ENCODE results near the gene ZNF281.

Gene ZNF281

GRCh38 chr1:200409761-200410565 is at the start of gene ZNF281:
Gene ZNF281 (minus strand): TSS chr1:200410036. CDS start chr1:200409705, 331 bp downstream.
- peak; percentile 83 for DNase-seq (ENCODE audit: low read depth)
- no peak for TF ChIP-seq CTCF (IDR thresholded peaks at IDR 0.05; ENCODE audit: low read depth, low read length, missing control alignments)
- in situ Hi-C loops (cut with HindIII; ENCODE audit: low sequenced_read_pairs): no loop called here
- peak within 1 kb of the TSS; percentile 81 for H3K4me3 ChIP-seq (ENCODE audit: low read depth, low read length)

GRCh38 chr1:200458780-200459179 is 48.9 kb upstream of the ZNF281 start:
- no peak for DNase-seq (ENCODE audit: low read depth)
- in situ Hi-C loops (cut with HindIII; ENCODE audit: low sequenced_read_pairs): no loop called here

GRCh38 chr1:200457810-200458209 is 48.0 kb upstream of the ZNF281 start:
- in situ Hi-C loops (cut with HindIII; ENCODE audit: low sequenced_read_pairs): no loop called here
- H3K4me3 ChIP-seq (ENCODE audit: low read depth, low read length): no peak overlapping the region
- no peak for DNase-seq (ENCODE audit: low read depth)
- no peak for TF ChIP-seq CTCF (IDR thresholded peaks at IDR 0.05; ENCODE audit: low read depth, low read length, missing control alignments)

More at GRCh38 chr1:200458780-200459179, 48.9 kb upstream of the ZNF281 start:
- no peak overlapping the region for H3K4me3 ChIP-seq (ENCODE audit: low read depth, low read length)
- no peak for TF ChIP-seq CTCF (IDR thresholded peaks at IDR 0.05; ENCODE audit: low read depth, low read length, missing control alignments)

GRCh38 chr1:200454425-200454824 is 44.6 kb upstream of the ZNF281 start:
- in situ Hi-C loops (cut with HindIII; ENCODE audit: low sequenced_read_pairs): no loop called here
- H3K4me3 ChIP-seq (ENCODE audit: low read depth, low read length): no peak overlapping the region
- TF ChIP-seq CTCF (IDR thresholded peaks at IDR 0.05; ENCODE audit: low read depth, low read length, missing control alignments): no peak
- DNase-seq (ENCODE audit: low read depth): no peak

GRCh38 chr1:200453553-200453905 is 43.7 kb upstream of the ZNF281 start:
- H3K4me3 ChIP-seq (ENCODE audit: low read depth, low read length): no peak overlapping the region
- in situ Hi-C loops (cut with HindIII; ENCODE audit: low sequenced_read_pairs): no loop called here
- no peak for DNase-seq (ENCODE audit: low read depth)
- no peak for TF ChIP-seq CTCF (IDR thresholded peaks at IDR 0.05; ENCODE audit: low read depth, low read length, missing control alignments)

GRCh38 chr1:200452850-200453552 is 43.2 kb upstream of the ZNF281 start:
- no peak for DNase-seq (ENCODE audit: low read depth)
- no peak for TF ChIP-seq CTCF (IDR thresholded peaks at IDR 0.05; ENCODE audit: low read depth, low read length, missing control alignments)
- H3K4me3 ChIP-seq (ENCODE audit: low read depth, low read length): no peak overlapping the region
- in situ Hi-C loops (cut with HindIII; ENCODE audit: low sequenced_read_pairs): no loop called here
